Mucosa of descending colon (tissue), 3 donors: ENCODE data around the gene SLC9A3. TPM values are rescaled to one million over a fixed set of nuclear protein-coding genes. Genes with fewer than 3 reads are reported as not detected.
"Not testable (repeated sequence)": the region's sequence is repeated elsewhere in the genome, so short reads cannot be mapped to it uniquely, and the experiment has no call there.

Experiments
- ATAC-seq: fragments of 200-7000 bp; cut with Tn5 transposase; one replicate; pipeline ENCODE4 v1.9.1; 2020; ENCODE audit warnings: mild to moderate bottlenecking, moderate library complexity
- DNase-seq, 3 donors: peaks; one replicate each; pipeline ENCODE4 v3.0.0-alpha.2; 2020
- H3K36me3 ChIP-seq: fragments of 200-600 bp; one replicate; pipeline ENCODE4 v1.8.0; 2021; ENCODE audit warnings: low read depth, mild to moderate bottlenecking
- H3K4me1 ChIP-seq: fragments of 200-600 bp; one replicate; pipeline ENCODE4 v1.8.0; 2021; ENCODE audit warnings: low read depth, mild to moderate bottlenecking
- H3K4me3 ChIP-seq: fragments of 200-600 bp; one replicate; pipeline ENCODE4 v1.8.0; 2021; ENCODE audit warnings: mild to moderate bottlenecking
- H3K9me3 ChIP-seq: fragments of 200-600 bp; one replicate; pipeline ENCODE4 v1.8.0; 2021; ENCODE audit warnings: mild to moderate bottlenecking
- CTCF ChIP-seq: fragments of 200-600 bp; IDR thresholded peaks from one replicate; pipeline ENCODE4 v1.8.0; 2022; ENCODE audit warnings: antibody characterized with exemption, mild to moderate bottlenecking
- intact Hi-C, 2 donors: fragments of 100-400 bp; cut with DNase I in 1 of 2; cut with micrococcal nuclease in 1 of 2; formaldehyde crosslinking; loops; one replicate each; pipeline versions ENCODE4 v1.11.0 to v1.11.1; 2022; cut with DNase I, micrococcal nuclease
- total RNA-seq, 3 donors: library from RNA; stranded (reverse); fragmentation: NEBNext Ultra II Directional in 2 of 3; extraction: Animal tissue kit (Norgen Biotek cat#: 25700) in 2 of 3; gene quantifications; one replicate each; pipeline versions ENCODE4 v1.2.1 to v1.2.4, GENCODE V29; 2021 to 2023
- donor health status: DM: no; HTN: no; CAD: no; lungs with moderate emphysema.
- donor health status: DM: no; HTN: no; CAD: no.
- donor health status: DM: no; HTN: yes; CAD: no.

The SLC9A3 gene
- total RNA-seq, 3 donors from 2014 or later: 29.2 to 272 (median 77.7) TPM

- intact Hi-C loops: no loop called here
- TF ChIP-seq CTCF: no peak
- ATAC-seq (no peak), DNase-seq (no peak)
- Histone ChIP-seq H3K4me3 (no peak overlapping the region), H3K4me1 (peaks cover 5% of the 10 kb centered on the region), H3K9me3 (no peaks in the 10 kb centered on the region), H3K36me3 (no peaks in the 10 kb centered on the region)
Measured at GRCh38 chr5:510521-510920, 13.7 kb downstream of the SLC9A3 start.

- ATAC-seq (no peak), DNase-seq (no peak)
- Histone ChIP-seq H3K4me3 (no peak overlapping the region), H3K9me3 (no peaks in the 10 kb centered on the region), H3K36me3 (no peaks in the 10 kb centered on the region), H3K4me1 (peaks cover 2% of the 10 kb centered on the region)
- intact Hi-C loops: no loop called here
- TF ChIP-seq CTCF: no peak
Measured at GRCh38 chr5:509611-510185, 14.6 kb downstream of the SLC9A3 start.

GRCh38 chr5:507986-508575, 16.2 kb downstream of the SLC9A3 start:
- intact Hi-C loops, H3K4me3 ChIP-seq, ATAC-seq, H3K9me3 ChIP-seq, H3K36me3 ChIP-seq, DNase-seq, H3K4me1 ChIP-seq: not testable (repeated sequence)

GRCh38 chr5:505951-506525, 18.2 kb downstream of the SLC9A3 start:
- H3K4me1 ChIP-seq: peaks cover 2% of the 10 kb centered on the region
- H3K4me3 ChIP-seq: no peak overlapping the region
- peak in 2 of 3 donors; percentile 37 to 62 for DNase-seq
- TF ChIP-seq CTCF: no peak
- peak; percentile 88 for ATAC-seq
- H3K36me3 ChIP-seq: no peaks in the 10 kb centered on the region
- H3K9me3 ChIP-seq: no peaks in the 10 kb centered on the region
- intact Hi-C loops: no loop called here

GRCh38 chr5:504326-505154, 19.7 kb downstream of the SLC9A3 start:
- Histone ChIP-seq H3K36me3 (no peaks in the 10 kb centered on the region), H3K4me1 (peaks cover 2% of the 10 kb centered on the region), H3K9me3 (no peaks in the 10 kb centered on the region), H3K4me3 (no peak overlapping the region)
- intact Hi-C loops: no loop called here
- DNase-seq (no peak), ATAC-seq (no peak)
- no peak for TF ChIP-seq CTCF
